GM18499 (cell line): Measurements from ENCODE around the gene EFHB.
"Not testable (repeated sequence)": the region's sequence is repeated elsewhere in the genome, so short reads cannot be mapped to it uniquely, and the experiment has no call there.

ENCODE experiments used
- ATAC-seq: cut with Tn5 transposase; IDR thresholded peaks from one replicate; pipeline ENCODE4 v1.9.1; 2021; ENCODE audit warnings: moderate number of reproducible peaks; ENCODE audit not compliant: insufficient read depth, unreplicated experiment

EFHB gene, protein sequence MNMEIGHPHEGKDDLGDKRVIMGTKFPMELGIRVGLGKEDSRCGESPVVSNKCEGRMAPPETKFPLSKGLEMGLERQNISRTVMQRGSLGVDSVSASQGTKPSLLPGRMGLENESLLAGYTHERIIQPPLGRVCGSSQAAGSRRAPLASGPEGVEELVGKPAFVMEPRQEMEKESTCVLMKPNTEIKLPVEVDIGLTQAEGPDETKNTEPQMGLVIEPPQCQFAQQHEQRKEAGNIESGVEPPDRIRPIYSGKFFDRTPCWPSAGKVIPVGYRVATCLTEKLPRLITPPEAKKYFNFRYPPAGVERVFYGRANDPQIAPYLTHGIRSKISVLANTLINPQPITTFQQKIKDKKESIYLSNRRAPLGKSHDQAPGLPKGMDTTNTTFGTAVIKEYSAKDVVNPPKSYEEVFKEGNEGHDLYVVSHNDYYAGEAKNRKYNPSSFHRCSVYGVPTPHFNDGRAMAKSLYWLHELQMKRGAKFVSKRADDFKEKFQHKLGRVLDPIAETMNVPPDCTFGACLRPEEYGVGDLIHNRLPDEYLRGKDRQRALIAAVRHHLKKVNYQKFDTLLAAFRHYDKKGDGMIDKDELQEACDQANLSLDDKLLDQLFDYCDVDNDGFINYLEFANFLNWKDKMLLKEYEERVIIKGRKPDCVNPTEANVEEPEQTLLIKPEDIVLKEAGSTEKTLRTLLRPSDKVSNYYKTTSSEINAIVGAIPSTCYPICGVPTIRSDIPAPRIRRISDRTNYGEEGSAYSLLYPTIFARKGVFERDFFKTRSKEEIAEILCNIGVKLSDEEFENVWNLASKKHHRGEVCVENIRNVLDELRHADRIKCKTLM

DNA sequence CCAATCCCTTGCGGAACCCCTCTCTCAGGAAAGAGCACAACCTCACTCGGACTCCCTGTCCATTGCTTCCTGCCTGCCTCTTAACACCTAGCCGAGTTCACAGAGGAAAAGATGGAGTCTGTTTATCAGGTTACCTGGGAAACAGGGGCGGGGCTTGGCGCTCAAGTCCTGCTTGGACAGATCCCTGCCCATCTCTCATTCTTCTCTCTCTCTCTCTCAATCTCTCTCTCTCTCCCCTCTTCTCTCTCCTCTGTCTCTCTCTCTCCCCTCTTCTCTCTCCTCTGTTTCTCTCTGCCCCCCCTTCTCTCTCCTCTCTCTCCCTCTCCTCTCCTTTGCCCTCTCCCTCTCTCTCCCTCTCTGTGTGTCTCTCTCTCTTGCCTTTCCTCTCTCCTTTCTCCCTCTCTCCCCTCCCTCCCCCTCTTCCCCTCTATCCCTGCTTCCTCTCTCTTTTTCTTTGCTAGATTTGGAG is at the start of gene EFHB:
EFHB (minus strand) TSS at position 120 of the 469 bp plus-strand sequence. CDS start 199 bp downstream, outside the sequence.
- ATAC-seq = no peak

DNA sequence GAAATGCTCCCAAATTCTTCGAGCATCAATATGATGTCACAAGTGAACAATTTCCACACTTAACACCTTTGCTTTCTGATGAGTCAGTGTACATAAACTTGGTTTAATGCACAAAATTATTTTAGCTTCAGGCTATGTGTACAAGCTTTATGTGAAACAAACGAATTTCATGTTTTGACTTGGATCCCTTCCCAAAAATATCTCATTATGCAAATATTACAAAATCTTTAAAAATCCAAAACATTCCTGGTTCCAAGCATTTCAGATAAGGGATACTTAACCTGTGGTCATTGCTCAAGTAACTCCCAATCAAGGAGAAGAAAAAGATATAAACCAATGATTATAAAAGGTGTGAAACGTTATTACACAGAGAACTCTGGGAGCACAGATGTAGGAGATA is 38.0 kb upstream of the EFHB start:
- no peak for ATAC-seq

DNA sequence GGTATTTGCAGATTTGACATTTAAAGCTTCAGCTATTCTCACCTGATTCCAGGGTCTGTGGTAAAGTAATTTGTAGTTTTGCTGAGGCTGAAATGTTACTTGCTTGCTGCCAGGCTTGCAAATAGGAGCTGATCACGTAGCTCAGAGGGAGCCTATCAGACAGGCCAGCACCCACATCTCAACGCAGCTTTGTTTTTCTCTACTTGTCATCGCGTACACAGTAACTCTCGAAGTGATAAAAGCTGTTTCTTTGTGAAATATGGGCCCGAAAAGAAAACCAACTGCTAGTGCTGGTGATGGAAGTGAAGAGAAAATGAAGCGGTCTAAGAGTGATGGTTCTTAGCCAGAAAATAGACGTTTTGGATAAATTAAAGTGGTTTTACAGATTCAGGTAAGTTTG is 36.3 kb upstream of the EFHB start:
- ATAC-seq = no peak

DNA sequence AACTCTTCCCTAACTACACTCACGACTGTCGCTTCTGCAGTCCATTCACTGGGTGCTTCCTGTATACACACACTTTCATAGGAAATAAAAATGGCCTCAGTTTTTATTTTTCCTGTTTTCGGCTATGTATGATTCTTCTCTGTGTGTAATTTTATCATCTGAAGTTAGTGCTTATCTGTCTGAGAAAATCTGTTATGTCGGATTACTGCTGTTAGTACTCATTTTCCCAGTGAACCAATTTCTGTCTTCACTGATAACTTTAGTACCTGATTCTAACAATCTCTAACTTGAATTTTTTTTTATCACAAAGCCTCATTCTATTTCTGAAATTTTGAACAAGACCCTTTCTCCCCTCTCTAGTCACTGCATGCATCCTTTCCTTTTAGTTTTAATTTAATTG is 33.8 kb upstream of the EFHB start:
- no peak for ATAC-seq

DNA sequence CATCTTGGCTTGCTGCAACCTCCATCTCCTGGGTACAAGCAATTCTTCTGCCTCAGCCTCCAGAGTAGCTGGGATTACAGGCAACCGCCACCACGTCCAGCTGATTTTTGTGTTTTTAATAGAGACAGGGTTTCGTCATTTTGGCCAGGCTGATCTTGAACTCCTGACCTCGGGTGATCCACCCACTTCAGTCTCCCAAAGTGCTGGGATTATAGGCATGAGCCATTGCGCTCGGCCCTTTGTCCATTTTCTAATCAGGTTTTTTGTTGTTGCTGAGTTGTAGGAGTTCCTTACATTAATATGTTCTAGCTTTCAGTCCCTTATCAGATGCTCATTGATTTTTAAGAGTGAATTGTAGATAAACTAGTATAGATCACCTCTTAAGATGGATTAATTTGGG is 33.2 kb upstream of the EFHB start:
- no peak for ATAC-seq

DNA sequence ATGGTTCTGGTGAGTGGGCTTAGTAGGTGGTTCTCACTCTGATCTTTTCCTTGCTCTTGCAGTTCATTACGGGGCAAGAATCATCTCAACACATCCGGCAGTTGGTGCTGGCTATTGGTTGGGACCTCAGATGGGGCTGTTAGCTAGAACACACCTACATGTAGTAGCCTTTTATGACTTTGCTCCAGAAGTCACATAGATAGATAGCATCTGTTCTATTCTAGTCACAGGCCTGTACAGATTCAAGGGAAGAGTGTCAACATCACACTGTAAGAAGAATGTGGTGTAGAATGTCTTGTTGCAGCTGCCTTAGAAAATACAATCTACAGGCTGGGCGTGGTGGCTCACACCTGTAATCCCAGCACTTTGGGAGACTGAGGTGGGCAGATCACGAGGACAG is 27.9 kb upstream of the EFHB start:
- no peak for ATAC-seq

DNA sequence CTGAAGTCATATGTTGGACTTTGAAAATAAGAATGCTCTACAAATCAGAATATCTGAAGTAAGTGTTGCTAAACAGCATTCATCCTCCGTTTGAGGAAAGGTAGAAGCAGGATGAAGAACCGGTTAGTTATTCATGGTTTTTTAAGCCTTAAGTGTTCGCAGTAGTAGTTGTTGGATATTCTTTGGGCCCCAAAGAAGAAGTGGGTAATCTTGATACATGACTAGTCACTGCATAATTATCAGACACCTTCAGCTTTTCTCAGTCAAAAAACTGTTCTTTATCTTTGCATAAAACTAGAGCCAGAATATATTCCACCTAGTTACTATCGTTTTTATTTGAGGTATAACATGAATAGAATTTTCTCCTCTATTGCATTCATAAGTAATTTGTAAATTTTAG is 26.7 kb upstream of the EFHB start:
- no peak for ATAC-seq

DNA sequence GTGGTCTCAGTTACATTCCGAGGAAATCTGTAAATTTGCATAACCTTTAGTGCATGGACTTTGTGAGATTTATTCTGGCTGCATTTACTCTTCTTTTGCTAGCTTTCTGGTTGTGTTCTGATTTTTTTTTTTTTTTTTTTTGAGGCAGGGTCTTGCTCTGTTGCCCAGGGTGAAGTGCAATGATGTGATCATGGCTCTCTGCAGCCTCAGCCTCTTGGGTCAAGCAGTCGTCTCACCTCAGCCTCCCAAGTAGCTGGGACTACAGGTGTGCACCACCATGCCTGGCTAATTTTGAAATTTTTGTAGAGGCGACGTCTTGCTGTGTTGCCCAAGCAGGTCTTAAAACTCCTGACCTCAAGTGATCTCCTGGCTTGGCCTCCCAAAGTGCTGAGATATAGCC is 25.5 kb upstream of the EFHB start:
- ATAC-seq = no peak

DNA sequence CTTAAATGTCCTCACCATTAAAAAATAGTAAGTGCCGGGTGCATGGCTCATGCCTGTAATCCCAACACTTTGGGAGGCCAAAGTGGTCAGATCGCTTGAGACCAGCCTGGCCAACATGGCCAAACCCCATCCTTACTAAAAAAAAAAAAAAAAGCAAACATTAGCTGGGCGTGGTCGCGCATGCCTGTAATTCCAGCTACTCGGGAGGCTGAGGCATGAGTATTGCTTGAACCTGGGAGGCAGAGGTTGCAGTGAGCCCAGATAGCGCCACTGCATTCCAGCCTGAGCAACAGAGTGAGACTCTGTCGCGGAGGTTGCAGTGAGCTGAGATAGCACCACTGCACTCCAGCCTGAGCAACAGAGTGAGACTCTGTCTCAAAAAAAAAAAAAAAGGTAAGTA is 23.3 kb upstream of the EFHB start:
- not testable (repeated sequence) for ATAC-seq

DNA sequence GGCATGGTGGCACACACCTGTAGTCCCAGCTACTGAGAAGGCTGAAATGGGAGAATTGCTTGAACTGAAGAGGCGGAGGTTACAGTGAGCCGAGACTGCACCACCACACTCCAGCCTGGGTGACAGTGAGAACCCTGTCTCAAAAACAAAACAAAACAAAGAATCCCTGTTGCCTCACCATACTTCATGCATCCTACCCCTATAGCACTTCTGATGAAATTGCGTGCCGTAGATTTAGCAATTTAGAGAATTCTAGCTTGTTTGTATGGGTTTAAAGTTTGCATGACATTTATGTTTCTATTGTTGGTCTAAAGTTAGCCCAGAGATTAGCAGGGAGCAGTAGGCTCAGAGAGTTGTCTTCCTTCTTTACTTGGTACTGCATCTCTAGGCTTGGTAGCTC is 20.7 kb upstream of the EFHB start:
- no peak for ATAC-seq

DNA sequence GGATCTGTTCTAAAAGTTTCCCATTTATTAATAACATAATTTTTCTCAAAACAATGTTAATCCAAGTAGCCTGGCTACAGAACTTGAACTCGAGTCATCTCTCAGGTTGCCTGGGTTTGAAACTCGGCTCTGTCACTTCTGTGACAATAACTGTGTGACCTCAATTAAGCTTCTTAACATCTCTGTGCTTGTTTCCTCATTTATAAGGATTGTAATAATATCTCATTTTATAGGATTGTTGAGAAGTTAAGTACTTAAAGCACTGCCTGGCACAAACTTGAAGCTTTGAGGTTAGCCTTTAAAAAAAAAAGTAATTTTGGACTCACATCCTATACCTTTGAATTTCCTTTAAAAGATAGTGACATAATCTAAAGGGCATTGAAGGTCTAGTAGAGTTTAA is 16.3 kb upstream of the EFHB start:
- ATAC-seq = no peak

DNA sequence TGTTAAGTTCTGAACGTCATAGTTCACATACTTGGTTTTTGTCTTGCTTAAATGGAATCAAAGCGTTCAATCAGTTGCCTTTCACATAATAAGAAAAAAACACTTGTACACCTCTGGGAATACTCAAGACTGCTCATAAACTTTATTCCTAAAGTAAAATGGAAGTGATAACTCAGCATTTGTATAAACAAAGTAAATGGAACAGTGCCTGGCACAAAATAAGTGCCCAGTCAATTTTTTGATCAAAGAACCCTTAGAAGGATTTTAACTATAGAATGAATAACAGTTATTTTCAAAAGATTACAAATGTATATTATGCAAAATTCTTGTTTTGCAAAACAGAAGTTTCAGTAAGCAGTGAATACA is 14.2 kb upstream of the EFHB start:
- ATAC-seq = no peak

DNA sequence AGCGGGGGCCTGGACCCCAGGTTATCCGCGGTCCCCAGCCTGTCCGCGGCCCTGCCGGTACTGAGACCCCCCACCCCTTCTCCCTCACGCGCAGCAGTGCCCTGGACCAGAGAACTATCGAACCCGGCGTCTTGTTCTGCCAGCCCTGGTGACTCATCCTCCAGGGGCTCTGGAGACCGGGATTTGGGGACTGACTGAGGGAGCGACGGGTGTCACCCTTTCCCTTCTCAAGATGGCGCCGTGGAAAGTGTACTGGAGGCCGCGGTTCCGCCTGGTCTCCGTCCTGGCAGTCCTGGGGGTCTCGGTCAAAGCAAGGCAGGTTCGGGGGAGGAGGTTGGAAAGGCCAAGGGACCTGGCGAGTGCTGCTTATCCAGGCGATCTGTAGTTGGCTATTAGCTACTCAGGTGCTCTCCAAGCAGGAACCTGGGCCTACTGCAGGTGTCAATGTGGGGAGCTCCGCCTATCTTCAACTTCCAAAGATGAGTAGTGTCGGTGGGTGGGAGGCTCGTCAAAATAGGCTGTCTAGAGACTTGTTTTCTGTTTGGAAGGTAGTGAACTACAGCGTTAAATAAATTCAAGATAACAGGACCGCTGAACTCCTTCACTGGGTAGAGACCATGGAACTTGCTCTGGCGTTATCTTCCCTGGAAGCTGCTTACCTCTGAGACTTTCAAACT is 13.7 kb upstream of the EFHB start:
- ATAC-seq = no peak

DNA sequence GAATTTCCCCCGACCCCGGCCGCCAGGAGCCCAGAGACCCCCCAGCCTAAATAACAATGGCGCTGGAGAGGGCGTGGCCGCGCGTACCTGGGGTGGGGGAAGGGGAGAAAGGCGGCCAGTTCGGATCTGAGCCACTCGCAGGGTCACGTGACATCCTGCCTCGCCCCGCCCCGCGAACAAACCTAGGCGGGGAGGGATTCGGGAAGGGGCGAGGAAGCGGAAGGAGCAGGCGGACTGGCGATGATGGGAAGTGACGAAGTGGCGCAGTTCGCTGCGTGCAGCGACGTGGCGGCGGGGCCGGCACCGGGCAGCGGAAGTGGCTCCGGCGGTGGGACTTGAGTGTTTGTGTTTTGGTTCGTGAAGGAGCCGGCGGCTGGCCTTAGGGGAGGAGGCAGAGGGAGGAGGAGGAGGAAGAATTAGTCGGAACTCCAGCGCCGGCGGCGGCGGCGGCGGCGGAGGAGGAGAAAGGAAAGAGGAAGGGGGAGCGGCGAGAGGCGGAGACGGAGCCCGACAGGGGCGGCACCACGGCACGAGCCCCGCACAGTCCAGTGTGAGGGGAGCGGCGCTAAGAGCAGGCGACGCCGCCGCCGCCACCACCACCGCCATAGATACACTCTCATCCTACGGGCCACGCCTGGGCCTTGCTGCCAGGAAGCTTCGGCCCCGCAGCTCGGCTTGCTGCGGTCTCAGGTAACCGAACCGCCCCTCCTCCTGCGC is 13.0 kb upstream of the EFHB start, which contains the start of gene RAB5A:
RAB5A (plus strand) TSS at position 266 of the 717 bp plus-strand sequence. CDS start 3,802 bp downstream, outside the sequence.
- peak; percentile 95 for ATAC-seq

DNA sequence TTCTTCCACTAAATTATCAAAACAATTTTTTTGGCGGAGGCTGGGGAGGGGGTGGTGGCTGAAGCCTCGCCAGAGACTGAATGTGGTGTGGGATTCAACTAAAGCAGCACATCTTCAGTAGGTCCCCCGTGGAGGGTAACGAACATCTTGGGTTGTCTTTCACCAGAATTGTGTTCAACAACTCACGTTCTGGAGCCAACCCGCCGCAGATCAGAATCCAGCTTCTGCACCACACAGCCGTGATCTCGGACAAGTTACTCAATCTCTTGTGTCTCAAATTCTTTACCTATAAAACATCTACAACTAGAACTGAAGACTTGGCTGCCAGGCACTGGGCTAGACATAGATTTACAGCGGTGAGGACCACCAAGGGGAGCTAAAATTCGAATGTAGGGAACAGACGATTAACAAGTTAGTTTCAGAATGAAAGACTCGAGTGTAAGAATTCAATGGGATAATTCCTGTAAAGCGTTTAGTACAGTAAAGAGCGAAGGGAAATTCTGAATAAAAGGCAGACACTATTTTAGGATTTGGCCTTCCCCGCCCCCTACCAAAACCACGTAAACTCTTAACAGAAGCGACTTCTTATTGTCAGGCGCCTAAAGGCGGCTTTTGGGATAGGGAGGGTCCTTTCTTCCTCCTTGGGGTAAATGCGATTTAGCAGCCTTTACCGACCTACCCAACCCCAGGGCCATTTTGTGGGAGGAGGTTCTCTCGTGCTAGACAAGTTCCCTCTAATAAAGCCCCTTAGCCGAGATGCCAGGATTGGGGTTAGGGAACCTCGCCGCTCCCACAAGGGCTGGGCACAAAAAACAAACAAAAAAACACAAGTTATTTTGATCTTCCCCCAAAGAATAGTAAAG is 12.2 kb upstream of the EFHB start:
- peak; percentile 2 for ATAC-seq

DNA sequence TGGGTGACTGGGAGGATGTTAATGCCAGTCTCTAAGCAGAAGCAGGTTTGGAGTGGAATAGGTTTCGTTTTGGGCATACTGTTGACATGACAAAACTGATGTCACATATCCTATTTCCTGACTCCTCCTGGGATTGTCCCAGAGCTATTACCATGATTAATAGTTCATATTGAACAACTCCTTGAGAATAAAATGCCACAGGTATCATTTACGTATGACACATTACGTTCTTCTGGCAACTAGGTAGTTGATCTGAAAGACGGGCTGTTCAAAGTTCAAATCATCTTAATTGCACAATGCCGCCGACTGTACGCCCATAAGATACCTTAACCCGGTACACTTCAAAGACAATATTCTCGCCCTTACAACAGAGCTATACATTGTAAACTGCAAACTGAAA is 11.5 kb upstream of the EFHB start:
- ATAC-seq = no peak

DNA sequence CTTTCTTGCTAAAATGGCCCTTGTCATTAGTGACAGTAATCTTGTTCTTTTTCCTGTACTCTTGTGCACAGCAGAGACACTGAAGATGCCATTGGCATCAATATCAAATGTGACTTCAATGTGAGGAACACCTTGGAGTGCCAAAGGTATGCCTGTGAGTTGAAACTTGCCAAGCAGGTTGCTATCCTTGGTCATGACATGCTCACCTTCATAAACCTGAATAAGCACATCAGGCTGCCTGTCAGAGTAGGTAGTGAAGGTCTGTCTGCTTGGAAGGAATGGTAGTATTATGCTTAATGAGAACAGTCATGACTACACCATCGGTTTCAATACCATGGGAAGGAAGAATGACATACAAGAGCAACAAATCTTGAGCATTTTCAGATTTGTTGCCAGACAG is 6.6 kb upstream of the EFHB start:
- no peak for ATAC-seq

DNA sequence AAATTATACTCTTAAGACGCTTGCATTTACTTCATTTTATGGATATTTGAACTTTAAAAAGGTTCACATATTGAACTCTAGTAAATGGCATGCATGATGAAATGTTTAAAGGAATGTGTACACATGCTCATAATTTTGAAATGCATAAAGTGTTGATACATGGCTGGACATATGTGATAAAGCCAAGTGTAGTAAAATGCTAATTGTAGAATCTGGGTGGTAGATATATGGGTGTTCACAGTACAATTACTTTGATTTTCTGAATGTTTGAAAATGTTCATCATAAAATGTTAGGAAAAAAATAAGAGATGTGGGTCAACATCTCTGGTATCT is 4.2 kb upstream of the EFHB start:
- no peak for ATAC-seq

DNA sequence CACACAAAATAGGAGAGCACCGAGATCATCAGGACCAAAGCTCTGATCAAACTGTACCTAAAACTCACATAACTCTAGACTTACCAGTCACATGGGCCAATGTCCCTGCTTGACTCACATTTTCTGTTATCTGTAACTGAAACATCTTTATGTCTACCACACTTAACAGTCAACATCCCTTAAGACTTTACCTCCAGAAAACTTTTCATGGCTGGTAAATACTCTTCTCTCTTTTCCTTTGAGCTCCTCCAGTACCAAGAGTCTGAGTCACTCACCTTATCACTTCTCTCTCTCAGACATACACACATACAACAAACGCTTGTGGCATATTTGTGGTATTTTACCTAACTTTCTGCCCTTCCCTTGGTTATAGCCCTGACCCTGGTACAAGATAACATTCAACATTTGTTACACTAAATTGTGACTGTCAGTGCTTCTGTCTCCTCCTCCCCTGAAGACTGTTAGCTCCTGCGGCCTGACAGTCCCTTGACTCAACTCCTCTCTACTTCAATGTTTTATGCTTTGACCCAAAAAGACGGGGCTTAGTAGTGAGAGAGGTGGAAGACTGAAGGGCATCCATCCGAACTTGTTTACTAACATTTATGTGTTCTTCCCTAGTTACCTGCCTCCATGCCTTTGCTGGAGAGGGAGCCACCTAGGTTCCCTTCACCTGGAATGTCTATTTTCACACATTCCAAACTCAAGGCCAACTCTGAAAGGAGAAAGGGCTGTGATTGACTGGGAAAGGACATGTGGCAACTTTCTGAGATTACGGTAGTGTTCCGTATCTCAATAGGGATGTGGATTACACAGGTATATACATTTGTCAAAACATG is 3.7 kb upstream of the EFHB start:
- no peak for ATAC-seq
